ENCODE data around the gene EDIL3.

DNA sequence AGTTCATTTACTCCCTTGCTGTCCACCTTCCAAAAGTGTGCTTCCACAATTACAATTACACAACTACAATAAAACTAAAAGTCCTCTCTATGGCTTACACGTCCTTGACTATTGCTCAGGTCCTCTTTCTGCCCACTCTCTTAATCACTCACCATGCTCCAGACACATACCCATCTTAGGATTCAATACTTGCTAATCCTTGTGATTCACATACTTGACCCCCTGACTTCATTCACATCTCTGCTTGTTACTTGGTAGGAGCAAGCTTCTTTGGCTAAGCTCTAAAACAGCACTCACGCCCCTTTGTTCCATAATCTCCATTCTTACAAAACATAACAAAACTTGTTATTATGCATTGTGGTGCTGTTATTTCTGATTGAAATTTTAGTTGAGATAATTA, 215.8 kb downstream of the EDIL3 start:
- TF ChIP-seq, protein P1, sequence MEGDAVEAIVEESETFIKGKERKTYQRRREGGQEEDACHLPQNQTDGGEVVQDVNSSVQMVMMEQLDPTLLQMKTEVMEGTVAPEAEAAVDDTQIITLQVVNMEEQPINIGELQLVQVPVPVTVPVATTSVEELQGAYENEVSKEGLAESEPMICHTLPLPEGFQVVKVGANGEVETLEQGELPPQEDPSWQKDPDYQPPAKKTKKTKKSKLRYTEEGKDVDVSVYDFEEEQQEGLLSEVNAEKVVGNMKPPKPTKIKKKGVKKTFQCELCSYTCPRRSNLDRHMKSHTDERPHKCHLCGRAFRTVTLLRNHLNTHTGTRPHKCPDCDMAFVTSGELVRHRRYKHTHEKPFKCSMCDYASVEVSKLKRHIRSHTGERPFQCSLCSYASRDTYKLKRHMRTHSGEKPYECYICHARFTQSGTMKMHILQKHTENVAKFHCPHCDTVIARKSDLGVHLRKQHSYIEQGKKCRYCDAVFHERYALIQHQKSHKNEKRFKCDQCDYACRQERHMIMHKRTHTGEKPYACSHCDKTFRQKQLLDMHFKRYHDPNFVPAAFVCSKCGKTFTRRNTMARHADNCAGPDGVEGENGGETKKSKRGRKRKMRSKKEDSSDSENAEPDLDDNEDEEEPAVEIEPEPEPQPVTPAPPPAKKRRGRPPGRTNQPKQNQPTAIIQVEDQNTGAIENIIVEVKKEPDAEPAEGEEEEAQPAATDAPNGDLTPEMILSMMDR (IDR thresholded peaks at IDR 0.05) = no peak
- no peak for TF ChIP-seq POLR2A (IDR thresholded peaks at IDR 0.05)

Measured in esophagus squamous epithelium (tissue), 4 donors.